ENCODE results near the gene MLLT6. TPM values are rescaled to one million over a fixed set of nuclear protein-coding genes. Genes with fewer than 3 reads are reported as not detected.

The MLLT6 gene
- total and polyA plus RNA-seq, 2 of the 13 experiments (the other 11 are each of a cell fraction or from before 2014, with no cell fraction given), result 50.7 to 69.5 TPM

DNA sequence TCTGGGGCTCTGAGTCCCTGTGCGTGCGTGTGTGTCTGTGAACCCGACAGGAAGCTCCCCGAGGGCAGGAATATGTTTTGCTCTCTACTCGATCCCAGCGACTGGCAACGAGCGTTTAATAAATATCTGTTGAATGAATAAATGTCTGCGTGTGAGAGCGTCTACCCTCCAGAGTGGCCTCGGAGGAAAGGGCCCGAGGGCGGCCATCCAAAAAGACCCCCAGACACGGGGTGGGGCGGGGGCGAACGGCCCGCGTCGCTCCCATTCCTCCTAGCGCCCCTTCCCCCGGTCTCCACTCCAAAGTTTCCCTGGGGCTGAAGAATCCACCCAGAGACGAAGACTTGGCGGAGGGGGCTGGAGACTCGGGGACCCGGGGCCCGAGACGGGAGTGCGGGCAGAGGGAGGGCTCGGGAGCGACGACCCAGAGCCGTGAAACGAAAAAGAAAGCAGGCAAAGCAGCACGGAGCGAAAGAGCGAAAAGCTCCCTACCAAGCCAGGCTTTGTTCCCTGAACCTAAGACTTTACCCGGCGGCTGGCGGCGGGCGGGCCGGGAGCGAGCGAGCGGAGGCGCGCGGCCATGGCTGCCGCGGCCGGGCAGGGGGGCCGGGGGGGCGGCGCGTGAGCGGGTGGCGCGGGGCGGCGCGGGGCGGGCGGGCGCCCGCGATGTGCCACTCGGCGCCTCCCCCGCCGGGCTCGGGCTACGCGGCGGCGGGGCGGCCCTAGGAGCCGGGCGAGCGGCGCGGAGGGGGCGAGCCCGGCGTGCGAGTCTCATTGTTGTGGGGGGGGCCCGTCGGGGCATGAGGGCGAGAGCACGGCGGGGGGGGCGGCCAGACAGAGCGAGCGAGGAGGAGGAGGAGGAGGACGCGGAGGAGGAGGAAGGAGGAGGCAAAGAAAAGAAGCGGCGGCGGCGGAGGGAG lies at the start of gene MLLT6 (continued):
- TF ChIP-seq, protein P1, sequence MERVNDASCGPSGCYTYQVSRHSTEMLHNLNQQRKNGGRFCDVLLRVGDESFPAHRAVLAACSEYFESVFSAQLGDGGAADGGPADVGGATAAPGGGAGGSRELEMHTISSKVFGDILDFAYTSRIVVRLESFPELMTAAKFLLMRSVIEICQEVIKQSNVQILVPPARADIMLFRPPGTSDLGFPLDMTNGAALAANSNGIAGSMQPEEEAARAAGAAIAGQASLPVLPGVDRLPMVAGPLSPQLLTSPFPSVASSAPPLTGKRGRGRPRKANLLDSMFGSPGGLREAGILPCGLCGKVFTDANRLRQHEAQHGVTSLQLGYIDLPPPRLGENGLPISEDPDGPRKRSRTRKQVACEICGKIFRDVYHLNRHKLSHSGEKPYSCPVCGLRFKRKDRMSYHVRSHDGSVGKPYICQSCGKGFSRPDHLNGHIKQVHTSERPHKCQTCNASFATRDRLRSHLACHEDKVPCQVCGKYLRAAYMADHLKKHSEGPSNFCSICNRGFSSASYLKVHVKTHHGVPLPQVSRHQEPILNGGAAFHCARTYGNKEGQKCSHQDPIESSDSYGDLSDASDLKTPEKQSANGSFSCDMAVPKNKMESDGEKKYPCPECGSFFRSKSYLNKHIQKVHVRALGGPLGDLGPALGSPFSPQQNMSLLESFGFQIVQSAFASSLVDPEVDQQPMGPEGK (CRISPR knock-in tag; IDR thresholded peaks at IDR 0.05), result peak; percentile 89
- TF ChIP-seq ZNF343 (CRISPR knock-in tag; IDR thresholded peaks at IDR 0.05) (no peak; the same call in 1 of the 2 replicates), HMG20B (CRISPR knock-in tag; conservative IDR thresholded peaks at IDR 0.05) (no peak), SKIL (CRISPR knock-in tag; IDR thresholded peaks at IDR 0.05; ENCODE audit: borderline replicate concordance) (no peak; the same call in 1 of the 2 replicates), ZSCAN5A (CRISPR knock-in tag; IDR thresholded peaks at IDR 0.05; ENCODE audit: borderline replicate concordance) (no peak; the same call in none of the 2 replicates), ZNF274 (CRISPR knock-in tag; IDR thresholded peaks at IDR 0.05) (no peak), TFDP1 (CRISPR knock-in tag; IDR thresholded peaks at IDR 0.05; ENCODE audit: borderline replicate concordance) (peak; percentile 12; the same call in 1 of the 2 replicates), TCF7L2 (IDR thresholded peaks at IDR 0.05; ENCODE audit: low read depth, low read length) (no peak), ZSCAN22 (CRISPR knock-in tag; IDR thresholded peaks at IDR 0.05) (no peak), TARDBP (CRISPR knock-in tag; IDR thresholded peaks at IDR 0.05) (peak; percentile 7), ZNF121 (CRISPR knock-in tag; IDR thresholded peaks at IDR 0.05) (no peak), FOXJ3 (CRISPR knock-in tag; IDR thresholded peaks at IDR 0.05; ENCODE audit: borderline replicate concordance) (0 out of 2 replicates have a peak, but pooled peaks have one; percentile 43), ZNF570 (CRISPR knock-in tag; IDR thresholded peaks at IDR 0.05; ENCODE audit: borderline replicate concordance) (no peak), TBX2 (CRISPR knock-in tag; IDR thresholded peaks at IDR 0.05; ENCODE audit: borderline replicate concordance) (no peak), ZNF451 (CRISPR knock-in tag; IDR thresholded peaks at IDR 0.05) (0 out of 2 replicates have a peak, but pooled peaks have one; percentile 4)
- TF ChIP-seq, protein P2, sequence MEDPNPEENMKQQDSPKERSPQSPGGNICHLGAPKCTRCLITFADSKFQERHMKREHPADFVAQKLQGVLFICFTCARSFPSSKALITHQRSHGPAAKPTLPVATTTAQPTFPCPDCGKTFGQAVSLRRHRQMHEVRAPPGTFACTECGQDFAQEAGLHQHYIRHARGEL (CRISPR knock-in tag; IDR thresholded peaks at IDR 0.05), result no peak
- TF ChIP-seq, protein P3, sequence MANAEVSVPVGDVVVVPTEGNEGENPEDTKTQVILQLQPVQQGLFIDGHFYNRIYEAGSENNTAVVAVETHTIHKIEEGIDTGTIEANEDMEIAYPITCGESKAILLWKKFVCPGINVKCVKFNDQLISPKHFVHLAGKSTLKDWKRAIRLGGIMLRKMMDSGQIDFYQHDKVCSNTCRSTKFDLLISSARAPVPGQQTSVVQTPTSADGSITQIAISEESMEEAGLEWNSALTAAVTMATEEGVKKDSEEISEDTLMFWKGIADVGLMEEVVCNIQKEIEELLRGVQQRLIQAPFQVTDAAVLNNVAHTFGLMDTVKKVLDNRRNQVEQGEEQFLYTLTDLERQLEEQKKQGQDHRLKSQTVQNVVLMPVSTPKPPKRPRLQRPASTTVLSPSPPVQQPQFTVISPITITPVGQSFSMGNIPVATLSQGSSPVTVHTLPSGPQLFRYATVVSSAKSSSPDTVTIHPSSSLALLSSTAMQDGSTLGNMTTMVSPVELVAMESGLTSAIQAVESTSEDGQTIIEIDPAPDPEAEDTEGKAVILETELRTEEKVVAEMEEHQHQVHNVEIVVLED (CRISPR knock-in tag; IDR thresholded peaks at IDR 0.05; ENCODE audit: borderline replicate concordance), result no peak

Measured in HepG2 (cell line).